Right ventricle myocardium inferior (tissue), 1 donor: ENCODE results near the gene SMARCA2. TPM values are rescaled to one million over a fixed set of nuclear protein-coding genes. Genes with fewer than 3 reads are reported as not detected.

Source experiments
- ATAC-seq: fragments of 200-7000 bp; cut with Tn5 transposase; one replicate; pipeline ENCODE4 v1.9.1; 2020; ENCODE audit warnings: mild to moderate bottlenecking, moderate library complexity
- DNase-seq: peaks from one replicate; pipeline ENCODE4 v3.0.0; 2021; ENCODE audit errors: missing footprints
- intact Hi-C: fragments of 100-400 bp; cut with DNase I; formaldehyde crosslinking; loops from one replicate; pipeline ENCODE4 v1.11.0; 2022
- total RNA-seq: library from RNA; stranded (reverse); fragmentation: NEBNext Ultra II Directional; extraction: Animal tissue kit (Norgen Biotek cat#: 25700); gene quantifications from one replicate; pipeline ENCODE4 v1.2.1, GENCODE V29; 2021
- donor health status: DM: no; HTN: yes; CAD: no; lungs with severe emphysema.

Gene SMARCA2
- total RNA-seq, 1 donor from 2014 or later = 98.4 TPM

DNA sequence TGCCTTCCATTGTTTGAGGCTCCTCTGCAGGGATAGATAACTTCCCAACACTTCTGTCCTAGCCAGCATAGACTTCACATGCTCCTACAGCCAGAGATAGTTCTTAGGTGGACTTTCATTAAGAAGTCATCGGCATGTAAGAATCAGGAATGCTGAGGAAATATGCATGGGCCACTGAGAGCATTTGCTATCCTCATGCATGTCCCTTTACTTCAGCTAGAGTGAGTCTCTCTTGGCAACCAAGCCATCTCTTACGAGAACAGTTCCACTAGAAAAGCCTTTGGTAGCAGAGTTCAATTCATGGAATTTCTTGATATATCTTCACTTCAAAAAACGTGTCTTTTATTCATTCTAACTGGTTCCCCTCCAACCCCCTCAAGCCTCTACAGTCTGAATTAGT, 202.4 kb downstream of the SMARCA2 start:
- ATAC-seq = no peak
- DNase-seq = no peak
- intact Hi-C loops = no loop called here

DNA sequence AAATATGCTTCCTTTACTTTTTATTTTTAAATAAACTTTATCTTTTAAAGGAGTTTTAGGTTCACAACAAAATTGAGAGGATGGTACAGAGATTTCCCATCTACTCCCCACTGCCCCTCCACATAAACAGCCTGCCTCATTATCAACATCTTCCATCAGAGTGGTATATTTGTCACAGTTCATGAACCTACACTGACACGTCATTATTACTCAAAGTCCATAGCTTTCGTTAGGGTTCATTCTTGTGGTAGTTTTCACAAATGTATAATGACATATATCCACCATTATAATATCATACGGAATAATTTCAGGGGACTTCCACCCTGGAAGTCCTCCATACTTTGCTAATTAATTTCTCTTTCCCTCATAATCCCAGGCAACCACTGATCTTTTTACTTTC, 204.9 kb downstream of the SMARCA2 start:
- intact Hi-C loops = no loop called here
- ATAC-seq (no peak), DNase-seq (no peak)

DNA sequence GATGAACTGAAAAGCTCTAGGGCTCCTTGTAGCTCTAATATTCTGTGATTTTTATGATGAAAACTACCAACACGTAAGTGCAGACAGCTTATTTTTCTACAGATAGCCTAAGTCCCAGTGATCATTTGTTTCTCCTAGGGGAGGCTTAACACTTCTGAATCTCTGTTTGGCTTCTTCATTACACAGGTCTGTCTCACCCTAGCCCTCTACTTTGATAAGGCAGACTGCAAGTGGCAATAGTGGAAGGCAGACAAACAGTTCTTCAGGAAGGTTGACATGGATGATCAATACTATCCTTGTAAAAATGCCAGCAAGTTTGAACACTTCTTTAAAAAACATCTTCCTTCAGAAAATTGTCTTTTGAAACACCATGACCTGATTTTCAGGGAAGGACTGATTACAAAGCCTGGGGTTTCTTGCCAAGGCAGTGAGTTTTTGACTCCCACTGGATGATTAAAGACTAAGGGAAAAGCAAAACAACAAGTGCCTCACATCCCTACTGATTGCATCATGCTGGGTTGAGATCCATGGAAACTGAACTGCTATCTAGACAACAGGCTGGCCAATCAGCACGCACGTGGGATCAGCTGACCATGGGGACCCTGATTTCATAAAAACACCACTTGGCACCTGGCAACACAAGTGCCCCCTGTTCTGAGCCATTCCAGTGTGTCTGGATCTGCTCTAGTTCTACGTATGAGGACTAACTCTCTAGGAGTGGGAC, 212.2 kb downstream of the SMARCA2 start:
- intact Hi-C loops = no loop called here
- DNase-seq (no peak), ATAC-seq (peak; percentile 77)

DNA sequence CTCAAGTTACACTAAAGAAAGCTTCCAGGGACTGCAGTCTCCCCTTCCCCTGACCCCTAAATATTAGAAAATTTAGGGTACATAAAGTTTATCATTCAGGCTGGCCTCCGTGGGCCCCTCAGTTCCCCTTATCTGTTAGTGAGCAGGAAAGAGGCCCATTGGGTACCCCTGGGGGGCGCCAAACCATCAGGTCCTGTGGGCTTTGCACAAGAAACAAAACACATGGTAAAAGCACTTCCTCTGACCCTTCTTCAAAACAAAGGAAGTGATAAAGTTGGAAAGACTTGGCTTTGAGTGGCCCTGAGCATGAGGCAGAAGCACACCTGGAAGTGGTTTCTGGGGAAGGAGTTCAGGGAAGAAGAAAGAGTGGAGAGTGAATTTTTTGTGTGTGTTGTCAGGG, 213.0 kb downstream of the SMARCA2 start:
- intact Hi-C loops = no loop called here
- no peak for DNase-seq
- no peak for ATAC-seq

DNA sequence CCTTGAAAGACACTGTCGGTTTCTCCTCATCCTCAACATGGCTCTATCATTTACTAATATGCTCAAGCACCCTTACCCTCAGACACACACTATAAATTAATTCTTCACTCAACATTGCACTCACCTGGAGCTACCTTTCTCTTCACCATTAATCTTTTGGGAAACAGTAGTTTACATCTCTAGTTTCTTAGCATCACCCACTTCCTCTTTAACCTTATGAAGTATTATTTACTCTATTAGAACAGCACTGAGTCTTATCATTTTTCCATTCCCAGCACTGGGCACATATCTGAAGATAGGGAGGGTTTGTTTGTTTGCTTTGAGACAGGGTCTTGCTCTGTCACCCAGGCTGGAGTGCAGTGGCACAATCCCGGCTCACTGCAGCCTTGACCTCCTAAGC, 213.5 kb downstream of the SMARCA2 start:
- intact Hi-C loops = no loop called here
- ATAC-seq = no peak
- DNase-seq = no peak

DNA sequence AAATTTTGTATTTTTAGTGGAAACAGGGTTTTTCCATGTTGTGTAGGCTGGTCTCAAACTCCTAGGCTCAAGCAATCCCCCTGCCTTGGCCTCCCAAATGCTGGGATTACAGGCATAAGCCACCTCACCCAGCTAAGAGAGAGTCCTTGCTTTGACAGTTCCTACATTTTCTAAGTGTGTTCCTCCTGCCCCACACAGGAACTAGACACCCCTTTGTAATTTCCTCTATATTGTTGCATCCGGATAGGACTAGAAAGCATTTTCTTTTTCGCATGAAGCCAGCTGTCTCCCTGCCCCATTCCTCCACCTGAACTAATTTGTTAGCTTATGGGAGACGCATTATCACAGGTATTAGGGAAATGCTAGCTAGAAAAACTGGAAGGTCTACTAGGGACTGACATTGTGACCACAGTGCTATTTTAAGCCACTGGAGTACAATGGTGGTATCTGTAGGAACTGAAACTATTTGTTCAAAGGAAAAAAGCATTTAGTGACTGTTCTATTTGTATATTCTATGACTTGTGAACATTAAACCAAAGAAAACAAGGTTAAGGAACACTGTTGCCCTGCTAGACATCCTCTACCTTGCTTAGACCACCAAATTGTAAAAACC, 214.1 kb downstream of the SMARCA2 start:
- intact Hi-C loops = no loop called here
- DNase-seq (no peak), ATAC-seq (peak; percentile 29)

DNA sequence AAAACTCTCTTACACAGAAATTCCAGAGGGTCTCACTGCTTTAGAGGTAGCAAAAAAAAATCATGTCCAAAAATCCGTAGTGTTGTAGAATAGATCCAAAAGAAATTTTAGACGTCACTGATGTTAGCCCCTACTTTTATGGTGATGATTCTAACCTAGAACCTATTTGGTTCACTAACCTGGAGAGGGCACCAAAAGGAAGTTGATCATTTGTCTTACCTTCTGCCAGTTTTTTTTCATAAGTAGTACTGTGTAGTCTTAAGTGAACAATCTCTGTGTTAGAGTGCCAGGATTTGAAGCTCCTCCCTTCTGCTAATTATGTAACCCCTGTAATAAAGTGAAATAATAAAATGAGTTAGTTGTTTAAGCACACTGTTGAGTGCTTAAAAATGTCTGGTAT, 215.2 kb downstream of the SMARCA2 start:
- intact Hi-C loops = loop anchor here (10.0 kb wide), 1 partner anchor 504 kb away; no protein-coding TSS in a partner anchor
- ATAC-seq = no peak
- no peak for DNase-seq

DNA sequence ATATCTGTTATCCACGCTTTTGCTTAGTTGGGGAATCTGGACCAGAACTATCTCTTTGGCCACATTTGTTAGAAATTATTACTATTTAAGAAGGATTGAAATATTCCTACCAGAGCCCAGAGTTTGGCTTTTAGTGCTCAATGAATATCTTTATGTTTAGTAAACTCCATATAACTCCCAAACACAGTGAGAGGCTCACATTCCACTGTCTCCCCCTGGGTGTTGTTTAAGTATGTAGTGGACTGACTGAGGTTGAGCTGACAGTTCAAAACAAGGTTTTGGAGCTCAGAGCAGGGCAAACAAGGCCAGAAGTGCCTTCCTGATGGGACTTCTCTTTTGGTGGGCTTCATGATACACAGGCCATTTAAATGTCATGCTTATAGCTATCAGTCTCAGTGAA, 216.0 kb downstream of the SMARCA2 start:
- DNase-seq (no peak), ATAC-seq (no peak)
- intact Hi-C loops = loop anchor here (10.0 kb wide), 1 partner anchor 504 kb away; no protein-coding TSS in a partner anchor

DNA sequence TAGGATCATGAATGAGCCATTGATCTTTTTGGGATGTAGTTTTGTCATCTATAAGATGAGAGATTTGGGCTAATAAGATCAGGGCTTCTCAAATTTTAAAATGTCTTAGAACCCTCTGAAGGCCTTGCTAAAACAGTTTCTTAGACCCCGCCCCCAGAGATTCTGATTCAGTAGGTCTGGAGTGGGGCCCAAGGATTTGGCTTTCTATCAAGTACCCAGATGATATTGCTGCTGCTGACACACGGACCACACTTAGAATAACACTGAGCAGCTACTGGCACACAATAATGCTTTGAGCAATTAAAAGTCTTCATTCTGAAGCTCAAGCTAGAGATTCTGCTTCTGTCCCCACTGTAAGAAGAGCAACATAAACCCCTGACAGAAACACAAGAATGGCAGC, 216.7 kb downstream of the SMARCA2 start:
- intact Hi-C loops = loop anchor here (10.0 kb wide), 1 partner anchor 503 kb away; no protein-coding TSS in a partner anchor
- peak; percentile 61 for ATAC-seq
- DNase-seq = no peak

DNA sequence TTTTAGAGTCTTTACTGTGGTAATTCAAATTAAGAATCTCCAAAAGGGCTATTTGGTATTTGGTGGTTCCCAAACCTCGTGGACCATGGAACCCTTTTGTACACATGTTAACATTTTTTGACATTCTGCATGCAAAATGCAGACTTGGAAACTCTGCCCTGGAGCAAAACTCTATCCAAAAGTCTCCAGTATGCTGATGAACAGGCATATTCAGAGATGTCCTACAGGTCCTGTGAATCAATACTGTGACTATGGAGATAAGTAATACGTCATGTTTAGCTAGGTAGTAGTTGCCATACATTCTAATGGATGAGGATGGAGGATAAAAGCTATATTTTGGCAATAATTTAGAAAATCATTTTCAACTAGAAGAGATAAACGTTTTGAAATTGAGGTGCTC, 218.1 kb downstream of the SMARCA2 start:
- intact Hi-C loops = loop anchor here (10.0 kb wide), 1 partner anchor 502 kb away; no protein-coding TSS in a partner anchor
- no peak for DNase-seq
- ATAC-seq = no peak

DNA sequence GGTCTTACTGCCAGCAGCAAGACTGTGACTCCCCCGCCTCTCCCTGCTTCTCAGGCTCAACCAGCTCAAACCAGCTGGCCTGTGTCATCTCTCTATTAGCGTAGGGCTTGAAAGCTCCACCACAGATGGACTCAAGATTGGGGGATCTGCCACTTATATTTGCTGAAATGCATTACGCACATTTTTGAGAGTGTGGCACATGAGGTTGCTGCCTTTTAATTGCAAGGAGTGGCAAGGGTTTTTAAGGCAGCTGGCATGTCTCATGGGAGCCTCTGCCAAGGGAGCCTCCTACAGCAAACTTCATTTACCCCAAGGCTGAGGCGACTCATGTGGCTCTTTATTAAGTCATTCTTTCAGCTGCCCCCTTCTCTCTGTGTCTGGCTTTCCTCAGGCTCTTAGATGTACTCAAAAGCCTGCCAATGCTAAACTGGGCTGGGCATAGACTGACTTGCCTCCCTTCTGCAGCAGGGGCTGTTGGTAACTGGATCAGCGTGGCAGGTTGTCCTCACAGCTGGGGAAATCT, 219.3 kb downstream of the SMARCA2 start:
- intact Hi-C loops = loop anchor here (10.0 kb wide), 1 partner anchor 500 kb away; no protein-coding TSS in a partner anchor
- DNase-seq = no peak
- ATAC-seq = peak; percentile 76

DNA sequence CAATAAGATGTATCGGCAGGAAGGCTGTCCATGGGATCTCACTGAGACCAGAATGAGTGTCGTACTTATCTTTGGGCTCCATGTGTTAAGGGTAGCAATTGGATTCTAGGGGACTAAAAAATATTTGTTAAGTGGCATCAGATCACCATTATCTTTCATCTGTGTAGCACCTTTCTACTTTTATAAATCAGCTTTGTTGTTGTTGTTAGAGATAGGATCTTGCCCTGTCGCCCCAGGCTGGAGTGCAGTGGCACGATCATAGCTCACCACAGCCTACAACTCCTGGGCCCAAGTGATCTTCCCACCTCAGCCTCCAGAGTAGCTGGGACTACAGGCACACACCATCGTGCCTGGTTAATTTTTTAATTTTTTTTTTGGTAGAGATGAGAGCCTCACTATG, 220.5 kb downstream of the SMARCA2 start:
- no peak for DNase-seq
- no peak for ATAC-seq
- intact Hi-C loops = loop anchor here (10.0 kb wide), 1 partner anchor 499 kb away; no protein-coding TSS in a partner anchor

DNA sequence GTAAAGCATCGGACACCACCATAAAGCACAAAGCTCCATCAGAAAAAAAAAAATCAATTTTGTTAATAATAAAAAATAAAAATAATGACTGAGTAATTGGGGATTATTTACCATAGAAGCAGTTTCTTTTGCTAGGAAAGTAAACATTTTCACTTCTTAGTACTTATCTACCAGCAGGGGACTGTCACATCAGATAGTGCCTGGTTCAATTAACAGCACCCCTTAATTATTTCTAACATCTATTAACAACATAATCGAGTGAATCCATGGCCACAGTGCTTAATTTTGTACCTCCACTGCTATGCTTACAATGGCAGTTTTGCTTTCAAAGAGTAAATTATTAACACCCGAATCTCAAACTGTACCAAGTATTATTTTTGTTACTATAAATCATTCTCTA, 221.7 kb downstream of the SMARCA2 start:
- DNase-seq (no peak), ATAC-seq (no peak)
- intact Hi-C loops = loop anchor here (10.0 kb wide), 1 partner anchor 498 kb away; no protein-coding TSS in a partner anchor

DNA sequence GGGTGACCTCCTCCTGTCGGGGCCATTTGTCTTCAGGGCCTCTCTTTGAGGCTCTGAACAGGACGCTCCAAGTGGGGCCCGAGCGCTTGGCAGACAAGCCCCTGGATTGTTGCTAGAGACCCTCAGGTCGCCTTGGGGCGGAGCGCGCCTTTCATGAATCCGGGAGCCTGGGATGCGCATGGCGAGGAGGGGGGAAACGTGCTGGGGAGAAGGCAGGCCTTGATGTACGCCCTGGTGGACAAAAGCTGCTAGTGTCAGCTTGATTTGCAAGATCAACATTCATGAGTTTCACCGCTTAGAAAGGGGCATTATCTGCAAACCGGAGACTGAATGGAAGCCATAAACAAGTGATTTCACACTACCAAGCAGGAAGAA, 226.3 kb downstream of the SMARCA2 start:
- ATAC-seq (peak; percentile 52), DNase-seq (no peak)
- intact Hi-C loops = loop anchor here (5.0 kb wide), 1 partner anchor 104 kb away; no protein-coding TSS in a partner anchor

DNA sequence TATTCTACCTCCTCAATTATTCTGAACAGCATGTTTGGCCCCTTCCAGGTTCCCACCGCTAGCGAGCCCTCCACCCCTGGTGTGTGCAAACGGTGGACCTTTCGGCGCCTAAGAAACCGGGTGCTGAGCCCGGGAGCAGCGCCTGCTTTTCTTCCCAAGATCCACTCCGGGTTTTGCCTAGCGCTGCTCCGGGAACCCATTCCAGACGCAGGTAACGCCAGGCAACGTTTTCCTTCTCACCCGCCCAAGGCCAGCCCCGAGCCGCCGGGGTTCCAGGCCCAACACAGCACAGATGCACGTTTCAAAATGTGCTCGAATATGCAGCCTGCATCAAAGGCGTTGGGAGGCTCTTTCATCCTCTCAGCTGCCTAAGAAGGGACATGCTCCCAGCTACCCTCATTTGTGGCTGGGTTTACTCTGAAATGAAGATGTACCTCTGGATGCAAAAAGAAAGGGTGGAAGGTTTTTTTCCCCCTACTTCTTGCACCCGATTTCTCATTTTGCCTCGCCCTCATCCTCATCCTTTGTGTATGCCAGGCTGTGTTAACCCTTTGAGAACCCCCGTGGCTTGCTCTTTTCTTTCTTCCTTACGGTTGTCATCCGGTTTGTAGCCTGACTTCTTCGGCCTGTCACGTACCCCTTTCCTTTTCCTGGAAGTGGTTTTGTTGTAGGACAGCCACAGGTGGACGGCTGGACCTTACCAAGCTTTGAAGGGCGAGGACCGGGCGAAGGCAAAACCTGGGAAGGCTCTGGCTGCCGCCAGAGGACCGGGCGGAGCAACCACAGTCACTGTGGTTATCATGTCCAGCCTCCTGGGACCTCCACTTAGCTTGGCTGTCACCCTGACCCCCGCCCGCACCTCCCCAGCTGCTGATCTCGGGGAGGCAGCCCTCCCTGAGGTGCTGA, 226.9 kb downstream of the SMARCA2 start:
- intact Hi-C loops = loop anchor here (5.0 kb wide), 1 partner anchor 105 kb away; no protein-coding TSS in a partner anchor
- ATAC-seq (peak; percentile 95), DNase-seq (peak; percentile 89)

DNA sequence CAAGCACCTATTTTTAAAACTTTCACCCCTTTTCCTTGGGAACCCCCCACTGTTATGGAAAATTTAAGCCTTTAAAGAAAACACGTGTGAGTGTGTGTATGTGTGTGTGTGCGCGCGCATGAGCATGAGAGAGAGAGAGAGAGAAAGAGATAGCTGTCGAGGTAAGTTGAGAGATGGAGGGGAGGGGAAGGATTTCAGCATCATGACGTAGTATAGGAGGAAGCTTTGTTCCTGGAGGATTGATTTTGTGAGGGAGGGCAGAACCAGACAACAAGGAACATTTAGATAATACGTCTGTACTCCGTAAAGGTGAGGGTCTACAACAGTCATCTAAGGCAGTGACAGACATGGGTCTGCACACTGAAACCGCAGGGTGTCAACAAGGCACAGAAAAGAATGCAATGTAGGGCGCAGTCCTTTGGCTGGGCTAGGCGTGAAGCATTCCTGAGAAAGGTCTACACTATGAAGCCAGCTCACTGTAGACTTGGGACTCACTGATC, 227.7 kb downstream of the SMARCA2 start:
- peak; percentile 17 for ATAC-seq
- no peak for DNase-seq
- intact Hi-C loops = loop anchor here (5.0 kb wide), 1 partner anchor 106 kb away; no protein-coding TSS in a partner anchor
